Hepatocyte (in vitro differentiated cells): ENCODE results near the gene RGMB. TPM values are rescaled to one million over a fixed set of nuclear protein-coding genes. Genes with fewer than 3 reads are reported as not detected.
"Not testable (repeated sequence)": the region's sequence is repeated elsewhere in the genome, so short reads cannot be mapped to it uniquely, and the experiment has no call there.

Experiments
- DNase-seq: peaks from one replicate; pipeline ENCODE4 v3.0.0-alpha.2; 2016; ENCODE audit warnings: low spot score
- H2AFZ ChIP-seq: fragments of 200-600 bp; sonication (generic); 2 replicates; pipeline ENCODE4 v1.6.0; 2016; ENCODE audit warnings: antibody characterized with exemption, mild to moderate bottlenecking
- H3K27ac ChIP-seq: fragments of 200-600 bp; sonication (generic); 2 replicates; pipeline ENCODE4 v1.5.1; 2016; ENCODE audit warnings: mild to moderate bottlenecking
- H3K27me3 ChIP-seq: fragments of 200-600 bp; sonication (generic); 2 replicates; pipeline ENCODE4 v1.6.1; 2016
- H3K36me3 ChIP-seq: fragments of 200-600 bp; sonication (generic); replicated peaks from 2 replicates; pipeline ENCODE4 v1.5.1; 2016; ENCODE audit warnings: low read depth; ENCODE audit not compliant: insufficient read depth
- H3K4me1 ChIP-seq: fragments of 200-600 bp; sonication (generic); 2 replicates; pipeline ENCODE4 v1.5.1; 2016; ENCODE audit warnings: mild to moderate bottlenecking, moderate library complexity; ENCODE audit not compliant: insufficient read depth
- H3K4me2 ChIP-seq: fragments of 200-600 bp; sonication (generic); 2 replicates; pipeline ENCODE4 v1.6.0; 2016
- H3K4me3 ChIP-seq: fragments of 200-600 bp; sonication (generic); 2 replicates; pipeline ENCODE4 v1.5.1; 2016; ENCODE audit warnings: mild to moderate bottlenecking
- H3K79me2 ChIP-seq: fragments of 200-600 bp; sonication (generic); 2 replicates; pipeline ENCODE4 v1.6.0; 2017; ENCODE audit warnings: mild to moderate bottlenecking
- H3K9me2 ChIP-seq: fragments of 200-600 bp; sonication (generic); replicated peaks from 2 replicates; pipeline ENCODE4 v1.6.0; 2017; ENCODE audit warnings: mild to moderate bottlenecking; ENCODE audit not compliant: insufficient read depth
- H3K9me3 ChIP-seq: fragments of 200-600 bp; sonication (generic); 2 replicates; pipeline ENCODE4 v1.5.1; 2016; ENCODE audit warnings: low read depth, mild to moderate bottlenecking
- H4K20me1 ChIP-seq: fragments of 200-600 bp; sonication (generic); 2 replicates; pipeline ENCODE4 v1.6.0; 2016; ENCODE audit warnings: mild to moderate bottlenecking; ENCODE audit not compliant: insufficient read depth, poor library complexity, severe bottlenecking
- CTCF ChIP-seq: fragments of 200-600 bp; sonication (generic); IDR thresholded peaks from 2 replicates; pipeline ENCODE4 v1.5.1; 2016; ENCODE audit warnings: antibody characterized with exemption, mild to moderate bottlenecking; ENCODE audit not compliant: poor library complexity
- EZH2 ChIP-seq: fragments of 200-600 bp; sonication (generic); IDR thresholded peaks from 2 replicates; pipeline ENCODE4 v1.6.1; 2016; ENCODE audit warnings: antibody characterized with exemption, mild to moderate bottlenecking, borderline replicate concordance
- EZH2phosphoT487 ChIP-seq: fragments of 200-600 bp; sonication (generic); IDR thresholded peaks from one replicate; pipeline ENCODE4 v1.6.1; 2018; ENCODE audit warnings: antibody characterized with exemption, mild to moderate bottlenecking, low read depth, moderate library complexity; ENCODE audit not compliant: unreplicated experiment, severe bottlenecking
- WGBS: methylation state at CpG from one replicate; pipeline ENCODE4 v1.1.6; 2016; ENCODE audit warnings: low lambda C conversion rate; ENCODE audit errors: missing lambda C conversion rate; 5-methylcytosine and 5-hydroxymethylcytosine counted together
- polyA plus RNA-seq: library from polyadenylated mRNA; unstranded; fragments of >200 nt; fragmentation: Nextera tagmentation; extraction: Ambion mirVana; gene quantifications from 2 replicates; pipeline ENCODE4 v1.2.1, GENCODE V29; 2016
- total RNA-seq: library from RNA; depleted of rRNA; stranded (reverse); fragments of >200 nt; gene quantifications from 2 replicates; pipeline ENCODE4 v1.2.3, GENCODE V29; 2014

Gene RGMB
- total and polyA plus RNA-seq, 2 experiments from 2014 or later = 8.4 to 11.6 TPM

- H3K4me3 ChIP-seq = no peak overlapping the region
- no peak overlapping the region for H3K4me2 ChIP-seq
- H3K79me2 ChIP-seq = no peaks in the 10 kb centered on the region
- no peaks in the 10 kb centered on the region for H3K4me1 ChIP-seq
- WGBS = 64% methylated on average over 4 of the region's 4 CpGs
- no peaks in the 10 kb centered on the region for H4K20me1 ChIP-seq
- H3K27me3 ChIP-seq = no peaks in the 10 kb centered on the region
- no peaks in the 10 kb centered on the region for H3K9me3 ChIP-seq
- no peaks in the 10 kb centered on the region for H3K36me3 ChIP-seq
- no peak overlapping the region for H2AFZ ChIP-seq
- TF ChIP-seq EZH2phosphoT487 (no peak), CTCF (peak; percentile 40), EZH2 (no peak)
- peak; percentile 26 for DNase-seq
- no peaks in the 10 kb centered on the region for H3K9me2 ChIP-seq
- H3K27ac ChIP-seq = no peak overlapping the region
These were observed 22.8 kb upstream of the RGMB start for GRCh38 chr5:98750693-98751092.

- not testable (repeated sequence) for H3K4me3 ChIP-seq, H3K4me1 ChIP-seq, H3K27me3 ChIP-seq, H3K79me2 ChIP-seq, H4K20me1 ChIP-seq, H3K4me2 ChIP-seq, H3K9me2 ChIP-seq, DNase-seq, H2AFZ ChIP-seq, H3K27ac ChIP-seq, H3K36me3 ChIP-seq, H3K9me3 ChIP-seq
- WGBS = 62% methylated on average over 7 of the region's 7 CpGs
These were observed 21.1 kb upstream of the RGMB start for GRCh38 chr5:98752331-98752730.

- not testable (repeated sequence) for H3K79me2 ChIP-seq, H3K4me1 ChIP-seq, H3K9me3 ChIP-seq, H3K9me2 ChIP-seq, DNase-seq, H3K27me3 ChIP-seq, H3K4me2 ChIP-seq, H3K4me3 ChIP-seq, H3K36me3 ChIP-seq, H4K20me1 ChIP-seq, H2AFZ ChIP-seq, H3K27ac ChIP-seq
- WGBS = 25% methylated on average over 1 of the region's 1 CpG
These were observed 20.7 kb upstream of the RGMB start for GRCh38 chr5:98752801-98753200.

GRCh38 chr5:98753507-98753906 lies 20.0 kb upstream of the RGMB start:
- Histone ChIP-seq H3K4me2 (no peak overlapping the region), H4K20me1 (no peaks in the 10 kb centered on the region)

More at GRCh38 chr5:98753507-98753906, 20.0 kb upstream of the RGMB start:
- Histone ChIP-seq H3K9me3 (no peaks in the 10 kb centered on the region), H3K4me3 (no peak overlapping the region), H3K36me3 (no peaks in the 10 kb centered on the region), H2AFZ (no peak overlapping the region), H3K79me2 (no peaks in the 10 kb centered on the region), H3K4me1 (no peaks in the 10 kb centered on the region), H3K27me3 (no peaks in the 10 kb centered on the region), H3K9me2 (no peaks in the 10 kb centered on the region), H3K27ac (no peak overlapping the region)
- no peak for DNase-seq
- 71% methylated on average over 4 of the region's 4 CpGs for WGBS
- no peak for TF ChIP-seq EZH2
- TF ChIP-seq EZH2phosphoT487 = no peak
- no peak for TF ChIP-seq CTCF
